ENCODE results near the gene PYGO1.
"Not testable (repeated sequence)": the region's sequence is repeated elsewhere in the genome, so short reads cannot be mapped to it uniquely, and the experiment has no call there.

Gene PYGO1

DNA sequence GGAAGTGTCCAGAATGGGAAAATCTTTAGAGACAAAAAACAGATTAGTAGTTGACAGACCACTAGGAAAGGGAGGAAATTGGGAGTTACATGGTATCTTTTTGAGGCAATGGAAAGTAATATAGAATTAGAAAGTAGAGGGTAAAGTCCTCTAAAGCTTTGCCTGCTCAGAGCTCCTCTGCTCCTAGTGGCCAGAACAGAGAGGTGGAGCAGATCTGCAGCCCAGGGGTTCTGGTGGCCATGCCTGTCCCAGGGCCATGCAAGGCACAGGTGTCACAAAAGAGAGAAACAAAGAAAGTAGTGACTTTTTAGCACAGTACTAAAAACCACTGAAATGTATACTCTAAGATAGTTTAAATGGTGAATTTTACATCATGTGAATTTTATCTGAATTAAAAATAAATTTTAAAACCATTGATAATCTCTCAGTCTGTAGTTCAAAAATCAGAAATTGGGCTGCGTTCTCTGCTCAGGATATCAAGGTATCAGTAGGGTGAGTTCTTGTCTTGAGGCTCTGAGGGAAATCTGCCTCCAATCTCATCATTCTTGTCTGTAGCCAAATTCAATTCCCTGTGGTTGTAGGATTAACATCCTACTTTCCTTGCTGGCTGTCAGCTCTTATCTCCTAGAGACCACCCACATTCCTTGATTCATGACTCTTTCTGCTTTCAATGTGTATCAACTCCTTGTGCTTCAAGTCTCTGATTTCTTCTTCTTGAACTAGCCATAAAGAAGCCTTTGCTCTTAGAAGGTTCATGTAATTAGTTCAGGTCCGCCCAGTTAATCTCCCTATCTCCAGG, 23.6 kb downstream of the PYGO1 start:
- DNase-seq: no peak

DNA sequence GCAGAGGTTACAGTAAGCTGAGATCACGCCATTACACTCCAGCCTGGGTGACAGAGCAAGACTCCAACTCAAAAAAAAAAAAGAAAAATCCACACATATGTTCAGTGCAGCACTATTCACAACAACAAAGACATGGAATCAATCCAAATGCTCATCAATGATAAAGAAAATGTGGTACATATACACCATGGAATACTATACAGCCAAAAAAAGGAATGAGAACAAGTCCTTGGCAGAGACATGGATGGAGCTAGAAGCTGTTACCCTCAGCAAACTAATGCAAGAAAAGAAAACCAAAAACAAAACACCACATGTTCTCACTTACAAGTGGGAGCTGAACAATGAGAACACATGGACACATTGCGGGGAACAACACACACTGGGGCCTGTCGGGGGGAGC, 25.5 kb downstream of the PYGO1 start:
- DNase-seq: no peak

DNA sequence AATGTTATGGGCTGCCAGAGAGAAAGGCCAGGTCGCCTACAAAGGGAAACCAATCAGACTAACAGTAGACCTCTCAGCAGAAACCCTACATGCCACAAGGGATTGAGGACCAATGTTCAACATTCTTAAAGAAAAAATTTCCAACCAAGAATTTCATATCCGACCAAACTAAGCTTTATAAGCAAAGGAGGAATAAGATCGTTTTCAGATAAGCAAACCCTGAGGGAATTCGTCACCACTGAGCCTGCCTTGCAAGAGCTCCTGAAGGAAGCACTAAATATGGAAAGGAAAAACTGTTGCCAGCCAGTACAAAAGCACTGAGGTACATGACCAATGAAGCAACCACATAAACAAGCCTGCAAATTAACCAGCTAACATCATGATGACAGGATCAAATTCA, 33.1 kb downstream of the PYGO1 start:
- no peak for DNase-seq

DNA sequence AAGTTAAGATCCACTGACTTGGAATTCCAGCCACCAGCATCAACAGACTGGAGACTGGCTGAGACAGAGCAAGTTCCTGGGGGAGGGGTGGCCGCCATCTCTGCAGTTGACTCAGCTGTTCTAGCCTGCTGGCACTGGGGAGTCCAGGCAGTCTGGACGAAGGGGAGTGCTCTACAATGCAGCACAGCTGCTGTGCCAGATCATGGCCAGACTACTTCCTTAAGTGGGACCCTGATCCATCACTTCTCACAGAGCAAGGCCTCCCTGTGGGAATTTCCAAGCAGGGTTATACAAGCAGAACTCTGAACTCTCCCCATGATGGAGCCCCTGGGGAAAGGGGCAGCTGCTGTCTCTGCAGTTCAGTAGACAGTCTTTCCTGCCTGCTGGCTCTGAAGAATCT, 35.2 kb downstream of the PYGO1 start:
- no peak for DNase-seq

DNA sequence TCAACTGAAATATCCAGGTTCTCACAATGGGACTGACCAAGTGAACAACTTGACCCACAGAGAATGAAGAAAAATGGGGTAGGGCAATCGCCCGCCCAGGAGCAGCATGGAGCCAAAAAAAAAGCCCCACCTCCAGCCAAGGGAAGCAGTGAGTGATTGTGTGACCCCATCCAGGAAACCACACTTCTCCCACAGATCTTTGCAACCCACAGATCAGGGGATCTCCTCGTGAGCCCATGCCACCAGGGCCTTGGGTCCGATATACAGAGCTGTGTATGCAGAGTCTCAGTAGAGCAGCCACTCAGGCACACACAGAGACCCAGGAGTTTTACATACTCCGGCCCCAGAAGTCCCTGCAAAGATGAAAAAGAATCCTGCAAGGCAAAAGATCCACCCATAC, 35.7 kb downstream of the PYGO1 start:
- no peak for DNase-seq

- DNase-seq: no peak
Measured at GRCh38 chr15:55549305-55549704, 38.8 kb downstream of the PYGO1 start.

GRCh38 chr15:55546718-55547117, 41.4 kb downstream of the PYGO1 start:
- DNase-seq: no peak

DNA sequence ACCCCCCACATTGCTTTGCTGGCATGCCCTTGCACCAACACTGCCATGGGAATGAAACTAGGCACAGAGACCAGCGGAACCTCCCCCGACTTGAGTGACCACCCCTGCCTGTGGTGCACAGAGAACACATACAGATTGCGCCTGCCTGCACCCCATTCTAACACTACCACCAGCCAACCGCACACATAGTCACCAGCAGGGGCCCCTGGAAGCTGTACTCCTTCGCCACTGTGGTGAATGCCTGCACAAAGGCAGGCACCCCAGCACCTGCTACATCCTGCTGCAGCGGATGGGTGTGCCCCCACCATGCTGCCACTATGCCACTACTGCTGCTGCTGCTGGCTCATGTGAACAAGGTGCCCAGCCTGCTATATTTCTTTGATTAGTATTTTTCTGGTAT, 52.7 kb downstream of the PYGO1 start:
- no peak for DNase-seq

- DNase-seq: no peak
Measured at GRCh38 chr15:55532944-55533343, 55.2 kb downstream of the PYGO1 start.

DNA sequence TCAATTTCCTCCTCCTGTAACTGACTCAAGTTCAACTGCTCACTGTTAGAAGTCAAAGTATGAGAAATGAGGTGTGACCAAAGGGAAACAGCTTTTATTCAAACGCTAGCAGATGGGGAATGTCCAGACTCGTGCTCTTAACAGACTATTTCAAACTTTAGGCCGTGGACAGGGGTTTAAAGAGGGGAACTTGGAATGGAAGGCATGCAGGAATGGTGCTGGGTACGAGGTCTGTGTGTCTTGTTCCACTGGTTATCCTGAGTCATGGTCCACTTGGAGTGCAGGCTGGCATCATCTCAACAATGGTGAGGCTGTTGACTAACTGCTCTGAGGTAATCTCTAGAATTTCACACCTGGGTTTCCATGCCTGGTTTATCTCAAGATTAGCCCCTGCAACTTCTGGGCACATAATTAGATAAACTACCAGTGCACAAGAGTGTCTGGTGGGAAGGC, 57.3 kb downstream of the PYGO1 start:
- no peak for DNase-seq

GRCh38 chr15:55528812-55529211, 59.3 kb downstream of the PYGO1 start:
- no peak for DNase-seq

GRCh38 chr15:55527150-55527549, 61.0 kb downstream of the PYGO1 start:
- no peak for DNase-seq

- no peak for DNase-seq
Measured at GRCh38 chr15:55526559-55527036, 61.5 kb downstream of the PYGO1 start.

DNA sequence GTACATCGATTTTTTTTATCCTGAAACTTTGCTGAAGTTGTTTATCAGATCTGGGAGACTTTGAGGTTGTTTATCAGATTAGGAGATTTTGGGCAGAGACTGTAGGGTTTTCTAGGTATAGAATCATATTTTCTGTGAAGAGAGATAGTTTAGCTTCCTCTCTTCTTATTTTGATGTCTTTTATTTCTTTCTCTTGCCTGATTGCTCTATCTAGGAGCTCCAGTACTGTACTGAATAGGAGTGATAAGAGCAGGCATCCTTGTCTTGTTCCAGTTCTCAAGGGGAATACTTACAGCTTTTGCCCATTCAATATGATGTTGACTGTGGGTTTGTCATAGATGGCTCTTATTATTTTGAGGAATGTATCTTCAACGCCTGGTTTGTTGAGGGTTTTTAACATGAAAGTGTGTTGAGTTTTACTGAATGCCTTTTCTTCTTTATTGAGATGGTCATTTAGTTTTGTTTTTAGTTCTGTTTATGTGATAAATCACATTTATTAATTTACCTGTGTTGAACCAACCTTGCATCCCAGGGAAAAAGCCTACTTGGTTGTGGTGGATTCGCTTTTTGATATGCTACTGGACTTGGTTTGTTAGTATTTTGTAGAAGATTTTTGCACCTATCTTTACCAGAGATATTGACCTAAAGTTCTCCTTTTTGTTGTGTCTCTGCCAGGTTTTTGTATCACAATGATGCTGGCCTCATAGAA, 65.2 kb downstream of the PYGO1 start:
- DNase-seq: no peak

DNA sequence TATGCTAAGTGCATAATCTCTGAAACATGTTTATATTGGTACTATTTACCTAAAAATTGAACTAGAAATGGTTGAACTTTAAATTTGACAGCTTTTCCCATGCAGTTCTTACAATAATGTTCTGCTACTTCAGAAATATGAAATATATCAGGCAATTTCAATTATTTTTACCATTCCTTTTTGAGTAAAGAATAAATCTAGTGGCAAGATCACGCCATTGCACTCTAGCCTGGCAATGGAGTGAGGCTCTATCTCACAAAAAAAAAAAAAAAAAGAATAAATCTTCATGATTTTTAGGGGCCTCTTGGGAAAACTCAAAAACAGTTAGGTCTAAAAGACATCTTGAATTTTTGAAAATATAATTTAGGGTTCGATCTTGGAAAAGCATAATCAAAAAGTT, 69.5 kb downstream of the PYGO1 start:
- DNase-seq: no peak

- no peak for DNase-seq
Measured at GRCh38 chr15:55518009-55518408, 70.1 kb downstream of the PYGO1 start.

DNA sequence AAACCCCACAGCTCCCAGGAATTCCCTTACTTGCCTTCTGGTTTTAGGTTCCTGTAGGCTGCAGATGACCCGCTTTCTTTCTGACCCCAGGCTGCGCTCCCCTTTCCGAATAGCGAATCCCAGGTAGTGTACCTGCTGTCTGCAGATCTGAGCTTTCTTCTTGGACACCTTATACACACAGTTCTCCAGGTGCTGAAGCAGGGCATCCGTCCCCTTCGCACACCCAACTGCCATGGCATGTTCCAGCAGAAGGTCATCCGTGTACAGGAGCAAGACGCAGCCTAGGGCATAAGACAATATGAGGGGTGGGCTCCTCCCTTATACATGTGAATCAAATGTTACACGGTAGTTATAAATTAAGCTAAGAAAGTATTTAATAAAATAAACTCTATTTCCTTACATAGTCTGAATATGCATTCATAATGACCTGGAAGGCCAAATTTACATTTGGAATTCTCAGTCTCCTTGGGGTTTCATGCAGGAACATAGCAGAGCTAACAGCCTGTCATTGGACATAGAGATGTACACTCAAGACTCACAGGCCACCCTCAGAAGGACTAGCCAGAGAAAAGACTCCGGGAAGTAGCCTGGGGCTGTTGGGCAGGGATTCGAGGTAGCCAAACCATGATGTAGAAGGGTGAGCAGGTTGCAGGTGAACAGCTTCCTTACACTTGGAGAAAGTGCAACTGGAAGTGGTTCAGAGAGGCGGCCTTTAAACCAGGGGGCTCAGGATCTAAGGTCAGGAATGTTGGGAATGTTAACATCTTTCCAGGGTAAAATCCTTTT, 72.0 kb downstream of the PYGO1 start:
- DNase-seq: no peak

DNA sequence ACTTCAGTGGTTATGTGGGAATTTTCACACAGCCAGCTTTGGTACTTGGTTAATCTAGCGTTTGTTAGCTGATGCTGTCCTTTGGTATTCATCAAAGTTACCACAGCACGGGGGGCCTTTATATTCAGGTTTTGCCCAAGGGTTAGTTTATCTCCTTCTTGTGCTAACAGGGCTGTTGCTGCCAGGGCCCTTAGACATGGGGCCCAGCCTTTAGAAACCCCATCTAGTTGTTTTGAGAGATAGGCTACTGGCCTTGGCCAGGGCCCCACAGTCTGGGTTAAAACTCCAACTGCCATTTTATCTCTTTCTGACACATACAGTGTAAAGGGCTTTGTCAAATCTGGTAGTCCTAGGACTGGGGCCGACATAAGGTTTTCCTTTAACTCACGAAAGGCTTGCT, 72.7 kb downstream of the PYGO1 start:
- DNase-seq: no peak

DNA sequence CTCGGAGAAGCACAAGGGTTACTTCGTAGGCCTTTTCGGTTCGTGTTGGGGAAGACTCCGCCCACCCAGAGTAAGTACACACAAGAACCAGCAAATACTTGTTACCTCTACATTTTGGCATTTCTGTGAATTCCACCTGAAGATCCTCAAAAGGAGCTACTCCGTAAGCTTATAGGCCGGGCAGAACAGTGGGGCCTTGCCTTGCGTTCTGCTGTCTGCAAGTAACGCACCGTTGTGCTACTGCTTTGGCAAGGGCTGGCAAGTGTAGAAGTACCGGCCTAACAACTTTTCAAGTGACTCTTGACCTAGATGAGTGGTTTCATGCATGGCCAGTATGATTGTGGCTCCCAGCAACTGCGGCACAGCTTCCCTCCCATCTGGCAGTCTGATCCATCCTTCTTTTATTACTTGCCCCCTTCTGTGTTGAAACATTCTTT, 73.7 kb downstream of the PYGO1 start:
- peak; percentile 57 for DNase-seq

DNA sequence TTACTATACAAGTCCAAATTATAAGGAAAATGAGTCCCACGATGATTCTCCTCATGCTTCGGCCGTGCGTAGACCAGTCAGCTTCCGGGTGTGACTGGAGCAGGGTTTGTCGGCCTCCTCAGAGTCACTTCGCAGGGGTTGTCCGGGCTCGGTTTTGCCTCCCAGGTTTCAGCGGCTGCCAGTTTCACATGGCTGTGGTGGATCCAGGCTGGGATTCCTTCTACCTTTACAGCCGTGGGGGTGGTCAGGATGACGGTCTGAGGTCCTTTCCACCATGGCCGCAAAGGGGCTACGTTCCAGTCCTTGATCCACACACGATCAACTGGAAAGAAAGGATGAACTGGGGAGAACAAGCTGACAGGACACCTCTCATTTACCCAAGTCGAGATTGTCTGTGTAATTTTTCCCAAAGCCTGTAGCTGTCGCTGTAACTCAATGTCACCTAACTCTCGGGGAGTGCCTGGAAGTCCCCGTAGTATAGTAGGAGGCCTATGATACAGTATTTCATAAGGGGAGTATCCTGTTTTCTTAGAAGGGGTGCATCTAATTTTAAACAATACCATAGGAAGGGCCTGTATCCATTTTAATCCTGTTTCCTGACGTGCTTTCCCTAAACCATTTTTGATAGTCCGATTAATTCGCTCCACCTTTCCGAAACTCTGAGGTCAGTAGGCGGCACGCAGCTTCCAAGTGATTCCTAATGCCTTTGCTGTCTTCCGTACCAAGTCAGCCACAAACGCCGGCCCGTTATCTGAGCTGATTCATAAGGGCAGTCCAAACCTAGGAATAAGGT, 74.3 kb downstream of the PYGO1 start:
- peak; percentile 4 for DNase-seq

DNA sequence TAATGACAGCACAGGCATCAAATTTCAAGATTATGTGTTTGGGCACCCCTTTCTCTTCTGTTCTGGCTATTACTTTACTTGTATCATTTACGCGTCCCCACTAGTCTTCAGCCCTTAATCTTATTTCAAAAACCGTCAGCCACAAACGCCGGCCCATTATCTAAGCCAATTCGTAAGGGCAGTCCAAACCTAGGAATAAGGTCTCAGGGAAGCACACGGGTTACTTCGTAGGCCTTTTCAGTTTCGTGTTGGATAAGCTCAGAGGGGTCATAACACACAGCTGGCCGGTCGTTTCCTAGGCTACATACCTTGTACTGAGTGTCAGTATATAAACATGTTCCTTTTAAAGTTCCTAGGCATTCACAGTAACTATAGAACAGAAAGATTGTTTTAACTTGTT, 75.0 kb downstream of the PYGO1 start:
- no peak for DNase-seq

DNA sequence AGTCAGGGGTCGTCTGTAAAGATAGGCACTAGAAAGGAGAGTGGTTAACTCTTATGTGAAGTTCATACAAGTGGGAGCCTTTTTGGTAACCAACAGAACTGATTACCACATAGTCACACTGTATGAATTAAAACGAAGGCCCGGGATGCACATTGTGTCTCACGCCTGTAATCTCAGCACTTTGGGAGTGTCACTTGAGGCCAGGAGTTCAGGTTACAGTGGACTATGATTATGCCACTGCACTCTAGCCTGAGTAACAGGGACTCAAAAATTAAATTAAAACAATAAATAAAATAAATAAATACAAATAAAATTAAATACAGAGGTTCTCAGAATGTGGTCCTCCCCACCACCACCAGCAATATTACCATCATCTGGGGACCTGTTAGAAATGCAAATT, 80.6 kb downstream of the PYGO1 start:
- no peak for DNase-seq

- not testable (repeated sequence) for DNase-seq
Measured at GRCh38 chr15:55505407-55505806, 82.7 kb downstream of the PYGO1 start.
